ENCODE measurements around the gene ITIH6. TPM values are rescaled to one million over a fixed set of nuclear protein-coding genes. Genes with fewer than 3 reads are reported as not detected.

The ITIH6 gene
- total RNA-seq, 2 donors from 2014 or later: not detected

DNA sequence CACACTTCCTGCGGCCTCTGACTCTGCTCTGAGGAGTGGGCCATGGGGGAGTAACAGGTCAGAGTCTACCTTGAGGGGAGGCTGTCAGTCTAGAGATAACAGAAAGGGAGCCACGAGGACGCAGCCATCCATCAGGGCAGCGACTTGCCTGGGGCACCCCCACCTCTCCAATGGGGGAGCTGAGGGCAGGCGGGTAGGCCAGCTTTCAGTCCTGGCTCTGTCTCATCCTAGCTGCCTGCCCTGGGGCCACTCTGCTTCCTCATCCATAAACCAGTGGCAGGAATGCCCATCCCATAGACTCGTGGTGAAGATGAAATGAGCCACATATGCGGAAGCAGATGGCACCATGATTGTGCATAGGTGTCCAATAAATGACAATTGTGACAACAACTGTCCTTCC lies 22.7 kb upstream of the ITIH6 start:
- DNase-seq (ENCODE audit: low spot score): no peak
- no peaks in the 10 kb centered on the region for H3K9me3 ChIP-seq
- ATAC-seq (ENCODE audit: insufficient number of reproducible peaks, low FRiP score, low read depth): no peak
- TF ChIP-seq, protein P1, sequence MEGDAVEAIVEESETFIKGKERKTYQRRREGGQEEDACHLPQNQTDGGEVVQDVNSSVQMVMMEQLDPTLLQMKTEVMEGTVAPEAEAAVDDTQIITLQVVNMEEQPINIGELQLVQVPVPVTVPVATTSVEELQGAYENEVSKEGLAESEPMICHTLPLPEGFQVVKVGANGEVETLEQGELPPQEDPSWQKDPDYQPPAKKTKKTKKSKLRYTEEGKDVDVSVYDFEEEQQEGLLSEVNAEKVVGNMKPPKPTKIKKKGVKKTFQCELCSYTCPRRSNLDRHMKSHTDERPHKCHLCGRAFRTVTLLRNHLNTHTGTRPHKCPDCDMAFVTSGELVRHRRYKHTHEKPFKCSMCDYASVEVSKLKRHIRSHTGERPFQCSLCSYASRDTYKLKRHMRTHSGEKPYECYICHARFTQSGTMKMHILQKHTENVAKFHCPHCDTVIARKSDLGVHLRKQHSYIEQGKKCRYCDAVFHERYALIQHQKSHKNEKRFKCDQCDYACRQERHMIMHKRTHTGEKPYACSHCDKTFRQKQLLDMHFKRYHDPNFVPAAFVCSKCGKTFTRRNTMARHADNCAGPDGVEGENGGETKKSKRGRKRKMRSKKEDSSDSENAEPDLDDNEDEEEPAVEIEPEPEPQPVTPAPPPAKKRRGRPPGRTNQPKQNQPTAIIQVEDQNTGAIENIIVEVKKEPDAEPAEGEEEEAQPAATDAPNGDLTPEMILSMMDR (IDR thresholded peaks at IDR 0.05): no peak
- no peak overlapping the region for H3K27ac ChIP-seq
- peaks cover 4% of the 10 kb centered on the region for H3K36me3 ChIP-seq
- H3K27me3 ChIP-seq (replicated peaks; ENCODE audit: insufficient read depth): no peaks in the 10 kb centered on the region
- no peak overlapping the region for H3K4me3 ChIP-seq
- H3K4me1 ChIP-seq (ENCODE audit: control insufficient read depth in 1 of 2, low read depth in 2 of 2): no peaks in the 10 kb centered on the region

DNA sequence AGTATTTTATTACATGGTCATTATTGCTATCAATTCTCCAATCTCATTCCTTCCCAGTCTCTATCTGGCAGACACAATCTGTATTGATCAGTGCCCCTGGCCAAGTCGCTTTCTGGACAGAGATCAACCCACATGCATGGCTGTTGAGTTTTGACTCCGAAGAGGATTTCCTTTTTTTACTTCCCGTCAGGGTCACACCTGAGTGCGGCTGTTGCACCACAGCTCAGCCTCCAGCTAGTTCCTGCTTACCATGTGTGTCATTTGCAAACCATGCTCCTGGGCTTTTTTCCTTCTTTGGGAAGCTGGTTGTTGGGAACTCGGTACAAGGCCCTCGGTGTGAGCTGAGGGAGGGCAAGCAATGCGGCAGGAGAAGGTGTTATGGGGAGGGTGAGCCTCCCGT lies 21.1 kb upstream of the ITIH6 start:
- ATAC-seq (ENCODE audit: insufficient number of reproducible peaks, low FRiP score, low read depth) (no peak), DNase-seq (ENCODE audit: low spot score) (no peak)
- Histone ChIP-seq H3K36me3 (peaks cover 14% of the 10 kb centered on the region), H3K27me3 (replicated peaks; ENCODE audit: insufficient read depth) (no peaks in the 10 kb centered on the region), H3K27ac (no peak overlapping the region), H3K9me3 (no peaks in the 10 kb centered on the region), H3K4me3 (no peak overlapping the region), H3K4me1 (ENCODE audit: control insufficient read depth in 1 of 2, low read depth in 2 of 2) (no peaks in the 10 kb centered on the region)
- TF ChIP-seq, protein P1 (IDR thresholded peaks at IDR 0.05): no peak

DNA sequence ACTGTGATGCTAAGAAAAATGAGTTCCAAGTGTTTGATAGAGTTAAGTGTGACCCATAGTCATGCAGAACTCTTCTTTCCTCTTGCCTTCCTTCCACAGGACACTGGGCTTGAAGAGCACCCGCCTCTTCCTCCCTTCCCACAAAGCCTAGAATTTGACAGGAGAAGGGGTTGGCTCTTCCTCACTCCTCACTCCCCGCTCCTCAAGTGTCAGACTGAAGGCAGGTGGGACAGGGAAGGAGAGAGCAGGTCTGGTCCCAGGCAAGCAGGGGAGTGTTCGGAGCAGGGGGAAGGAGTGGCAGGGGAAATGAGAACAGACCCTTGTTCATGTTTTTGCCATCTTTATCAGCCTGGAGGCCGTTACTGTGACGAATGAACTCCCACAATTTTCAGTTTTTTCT lies 20.2 kb upstream of the ITIH6 start:
- DNase-seq (ENCODE audit: low spot score) (no peak), ATAC-seq (ENCODE audit: insufficient number of reproducible peaks, low FRiP score, low read depth) (no peak)
- Histone ChIP-seq H3K27ac (no peak overlapping the region), H3K27me3 (replicated peaks; ENCODE audit: insufficient read depth) (no peaks in the 10 kb centered on the region), H3K4me1 (ENCODE audit: control insufficient read depth in 1 of 2, low read depth in 2 of 2) (no peaks in the 10 kb centered on the region), H3K4me3 (no peak overlapping the region), H3K36me3 (peaks cover 21% of the 10 kb centered on the region), H3K9me3 (no peaks in the 10 kb centered on the region)
- TF ChIP-seq, protein P1 (IDR thresholded peaks at IDR 0.05): no peak

DNA sequence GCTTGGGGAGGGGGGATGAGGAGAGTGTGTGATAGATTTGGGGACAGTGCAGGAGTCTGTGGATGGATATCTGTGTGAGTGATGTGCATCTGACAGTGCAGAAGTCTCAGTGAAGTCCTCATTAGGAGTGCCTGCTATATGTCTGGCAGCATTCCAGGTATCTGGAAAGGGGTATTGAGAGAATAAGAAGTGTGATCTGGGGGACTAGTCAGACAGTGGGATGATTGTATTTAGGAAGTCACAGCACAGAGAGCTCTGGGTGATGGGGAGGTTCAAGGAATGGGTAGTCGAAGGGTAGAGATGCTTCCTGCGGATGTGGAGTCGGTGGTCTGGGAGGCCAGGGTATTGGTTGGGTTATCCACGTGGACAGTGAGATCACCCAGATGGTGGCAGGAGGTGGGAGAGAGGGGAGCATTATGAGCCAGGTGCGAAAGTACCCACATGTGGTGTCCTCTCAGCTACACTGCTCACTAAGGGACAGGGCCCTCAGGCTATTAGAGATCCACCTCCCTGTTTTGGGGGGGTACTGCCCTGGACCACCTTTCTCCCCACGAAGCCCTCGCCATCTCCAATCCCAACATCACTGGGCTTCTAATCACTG lies 19.3 kb upstream of the ITIH6 start:
- DNase-seq (ENCODE audit: low spot score) (no peak), ATAC-seq (ENCODE audit: insufficient number of reproducible peaks, low FRiP score, low read depth) (no peak)
- Histone ChIP-seq H3K9me3 (no peaks in the 10 kb centered on the region), H3K36me3 (peaks cover 27% of the 10 kb centered on the region), H3K27me3 (replicated peaks; ENCODE audit: insufficient read depth) (no peaks in the 10 kb centered on the region), H3K4me1 (ENCODE audit: control insufficient read depth in 1 of 2, low read depth in 2 of 2) (no peaks in the 10 kb centered on the region), H3K27ac (no peak overlapping the region), H3K4me3 (no peak overlapping the region)
- TF ChIP-seq, protein P1 (IDR thresholded peaks at IDR 0.05): no peak

DNA sequence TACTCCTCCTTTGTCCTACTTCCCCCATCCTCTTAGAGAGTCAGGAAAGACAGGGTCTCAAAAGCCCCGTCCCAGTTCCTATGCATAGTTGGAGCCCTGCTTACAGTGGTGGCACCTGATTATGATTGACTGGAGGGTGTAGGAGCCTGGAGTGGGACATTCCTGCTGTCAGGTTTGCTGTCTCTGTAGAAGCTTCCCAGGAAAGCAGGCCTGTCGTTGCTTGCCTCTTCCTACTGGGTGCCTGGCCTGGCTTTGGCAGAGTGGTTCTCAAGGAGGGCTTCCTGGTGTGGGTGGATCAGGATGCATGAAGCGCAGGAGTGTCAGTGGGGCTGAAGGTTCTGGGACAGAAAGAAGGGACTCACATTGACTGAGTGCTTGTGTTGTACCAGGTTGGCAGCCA lies 14.3 kb upstream of the ITIH6 start:
- H3K4me1 ChIP-seq (ENCODE audit: control insufficient read depth in 1 of 2, low read depth in 2 of 2): peaks cover 4 to 23% of the 10 kb centered on the region in 2 donors
- H3K4me3 ChIP-seq: no peak overlapping the region
- H3K36me3 ChIP-seq: peaks cover 49% of the 10 kb centered on the region
- TF ChIP-seq, protein P1 (IDR thresholded peaks at IDR 0.05): no peak
- no peaks in the 10 kb centered on the region for H3K27me3 ChIP-seq (replicated peaks; ENCODE audit: insufficient read depth)
- ATAC-seq (ENCODE audit: insufficient number of reproducible peaks, low FRiP score, low read depth) (no peak), DNase-seq (ENCODE audit: low spot score) (no peak)
- H3K9me3 ChIP-seq: no peaks in the 10 kb centered on the region
- H3K27ac ChIP-seq: no peak overlapping the region
